ENCODE data around the gene ITGB3BP. TPM values are rescaled to one million over a fixed set of nuclear protein-coding genes. Genes with fewer than 3 reads are reported as not detected.
"Not testable (repeated sequence)": the region's sequence is repeated elsewhere in the genome, so short reads cannot be mapped to it uniquely, and the experiment has no call there.

The ITGB3BP gene
- total RNA-seq, 1 donor from 2014 or later = 11.1 TPM

DNA sequence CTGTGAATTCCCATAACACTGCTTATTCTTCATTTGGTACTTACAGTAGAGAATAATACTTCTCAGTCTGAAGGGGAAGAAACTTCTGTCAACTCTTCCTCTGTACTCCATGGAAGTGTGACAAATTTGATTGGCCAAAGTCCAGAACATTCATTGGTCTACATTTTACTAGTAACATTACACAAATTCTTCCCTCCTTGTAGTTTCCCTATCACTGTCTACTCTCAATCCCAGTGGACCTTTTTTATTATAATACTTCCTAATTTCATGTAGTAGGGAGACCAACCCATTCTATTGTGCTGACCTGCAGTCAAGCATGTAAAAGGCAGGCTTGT is 80.9 kb downstream of the ITGB3BP start:
- DNase-seq (ENCODE audit: low spot score) = no peak
- intact Hi-C loops (cut with DNase I) = loop anchor here (5.0 kb wide), 1 partner anchor 115 kb away; no protein-coding TSS in a partner anchor

- DNase-seq (ENCODE audit: low spot score) = no peak
- intact Hi-C loops (cut with DNase I) = no loop called here
Measured at GRCh38 chr1:63435161-63435560, 87.9 kb downstream of the ITGB3BP start.

DNA sequence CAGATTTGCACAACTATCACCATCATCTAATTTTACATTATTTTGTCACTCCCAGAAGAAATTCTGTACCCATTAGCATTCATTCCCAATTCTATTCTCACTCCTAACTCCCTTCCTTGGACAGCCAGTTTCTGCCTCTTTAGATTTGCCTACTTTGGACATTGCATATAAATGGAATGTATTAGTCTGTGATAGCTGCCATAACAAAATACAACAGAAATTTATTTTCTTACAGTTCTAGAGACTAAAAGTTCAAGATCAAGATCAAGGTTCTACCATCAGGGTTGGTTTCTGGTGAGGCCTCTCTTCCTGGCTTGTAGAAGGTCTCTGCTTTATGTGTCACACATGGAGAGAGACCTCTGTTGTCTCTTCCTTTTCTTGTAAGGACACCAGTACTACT is 93.7 kb downstream of the ITGB3BP start:
- intact Hi-C loops (cut with DNase I) = no loop called here
- DNase-seq (ENCODE audit: low spot score) = no peak

DNA sequence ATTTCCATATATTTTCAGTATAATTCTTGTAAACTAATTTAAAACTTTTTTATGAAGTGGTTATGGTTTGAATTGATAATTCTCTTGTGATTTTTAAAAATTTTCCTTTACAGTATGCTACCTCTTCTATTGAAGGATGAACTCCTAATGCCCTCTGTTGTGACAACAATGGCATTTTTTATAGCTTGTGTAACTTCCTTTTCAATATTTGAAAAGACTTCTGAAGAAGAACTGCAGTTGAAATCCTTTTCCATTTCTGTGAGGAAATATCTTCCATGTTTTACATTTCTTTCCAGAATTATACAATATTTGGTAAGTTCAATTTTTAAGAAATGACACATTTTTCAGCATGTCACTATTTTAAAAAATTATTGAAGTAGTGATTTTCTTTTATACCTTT is 94.2 kb downstream of the ITGB3BP start:
- no peak for DNase-seq (ENCODE audit: low spot score)
- intact Hi-C loops (cut with DNase I) = no loop called here

GRCh38 chr1:63423649-63424048 is 99.4 kb downstream of the ITGB3BP start:
- no peak for DNase-seq (ENCODE audit: low spot score)
- intact Hi-C loops (cut with DNase I) = no loop called here

- intact Hi-C loops (cut with DNase I); DNase-seq (ENCODE audit: low spot score): not testable (repeated sequence)
Measured at GRCh38 chr1:63420746-63421145, 102.3 kb downstream of the ITGB3BP start.

GRCh38 chr1:63418101-63418500 is 104.9 kb downstream of the ITGB3BP start:
- intact Hi-C loops (cut with DNase I) = no loop called here
- no peak for DNase-seq (ENCODE audit: low spot score)

DNA sequence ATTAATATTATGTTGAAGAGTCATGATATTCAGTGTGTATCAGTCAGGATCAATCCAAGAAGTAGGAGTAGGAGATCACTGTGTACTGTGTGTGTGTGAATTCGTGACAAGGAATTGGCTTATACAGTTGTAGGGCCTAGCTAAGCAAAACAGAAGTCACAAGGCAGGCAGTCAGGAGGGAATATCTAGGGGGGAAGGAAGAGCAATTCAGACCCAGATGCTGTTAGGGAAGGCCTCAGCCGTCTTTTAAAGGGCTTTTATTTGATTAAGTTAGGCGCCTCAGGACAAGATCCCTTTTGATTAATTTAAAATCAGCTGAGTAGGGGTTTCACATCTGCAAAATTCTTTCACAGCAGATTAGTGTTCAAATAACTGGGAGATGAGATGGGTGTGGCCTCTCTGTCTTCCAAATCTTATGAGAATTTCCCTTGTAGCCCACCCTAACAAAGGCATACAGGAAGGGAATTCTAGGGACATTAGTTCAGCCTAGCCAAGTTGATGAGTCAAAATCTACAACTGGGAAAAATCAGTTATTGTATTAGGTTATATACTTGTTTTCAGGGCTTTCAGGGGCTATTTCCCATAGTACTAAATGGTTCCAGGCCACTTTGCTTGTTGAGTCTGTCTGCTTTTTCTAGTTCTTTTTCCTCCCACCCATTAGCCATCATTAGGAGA is 108.2 kb downstream of the ITGB3BP start:
- intact Hi-C loops (cut with DNase I) = no loop called here
- no peak for DNase-seq (ENCODE audit: low spot score)

GRCh38 chr1:63413394-63413793 is 109.6 kb downstream of the ITGB3BP start:
- no peak for DNase-seq (ENCODE audit: low spot score)

GRCh38 chr1:63411066-63411465 is 112.0 kb downstream of the ITGB3BP start:
- intact Hi-C loops (cut with DNase I) = no loop called here
- DNase-seq (ENCODE audit: low spot score) = no peak

More at GRCh38 chr1:63413394-63413793, 109.6 kb downstream of the ITGB3BP start:
- intact Hi-C loops (cut with DNase I) = no loop called here

GRCh38 chr1:63408331-63408730 is 114.7 kb downstream of the ITGB3BP start:
- no peak for DNase-seq (ENCODE audit: low spot score)
- intact Hi-C loops (cut with DNase I) = no loop called here

- DNase-seq (ENCODE audit: low spot score) = no peak
- intact Hi-C loops (cut with DNase I) = no loop called here
Measured at GRCh38 chr1:63407002-63407401, 116.0 kb downstream of the ITGB3BP start.

DNA sequence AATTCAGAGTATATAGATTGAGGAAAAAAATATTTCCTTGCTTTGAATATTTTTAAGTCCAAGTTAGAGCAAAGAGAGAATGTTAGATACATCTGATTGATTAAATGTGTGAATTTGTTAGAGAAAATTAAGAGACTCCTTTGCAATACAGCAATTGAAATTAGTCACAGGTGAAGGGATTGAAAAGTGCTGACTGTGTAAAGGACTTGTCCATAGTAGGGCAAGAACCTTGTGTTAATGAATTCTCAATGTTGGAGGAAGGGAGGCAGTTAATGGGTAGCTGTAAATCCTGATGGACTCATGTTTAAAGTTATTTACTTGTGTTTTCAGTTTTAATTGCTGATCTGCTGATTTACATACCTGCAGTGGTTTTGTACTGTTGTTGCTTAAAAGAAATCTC is 117.0 kb downstream of the ITGB3BP start:
- intact Hi-C loops (cut with DNase I) = no loop called here
- DNase-seq (ENCODE audit: low spot score) = no peak

DNA sequence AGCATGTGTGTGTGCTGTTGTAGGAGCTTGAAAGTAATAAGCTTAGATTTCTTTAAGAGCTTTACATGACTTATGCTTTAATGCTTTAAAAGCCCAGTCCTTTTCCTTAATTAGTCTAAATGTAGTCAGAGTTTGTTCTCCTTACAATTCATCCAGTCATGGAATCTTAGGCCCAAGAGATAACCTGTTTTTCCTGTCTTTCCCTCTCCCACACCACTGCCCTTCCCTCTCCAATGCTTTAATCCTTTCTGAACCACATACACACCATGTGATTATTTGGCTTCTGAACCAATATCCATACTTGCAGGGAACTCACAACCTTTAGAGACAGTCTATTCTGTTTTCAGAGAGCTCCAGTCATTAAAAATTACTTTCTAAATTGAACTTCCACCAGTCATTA is 118.0 kb downstream of the ITGB3BP start:
- no peak for DNase-seq (ENCODE audit: low spot score)
- intact Hi-C loops (cut with DNase I) = no loop called here

DNA sequence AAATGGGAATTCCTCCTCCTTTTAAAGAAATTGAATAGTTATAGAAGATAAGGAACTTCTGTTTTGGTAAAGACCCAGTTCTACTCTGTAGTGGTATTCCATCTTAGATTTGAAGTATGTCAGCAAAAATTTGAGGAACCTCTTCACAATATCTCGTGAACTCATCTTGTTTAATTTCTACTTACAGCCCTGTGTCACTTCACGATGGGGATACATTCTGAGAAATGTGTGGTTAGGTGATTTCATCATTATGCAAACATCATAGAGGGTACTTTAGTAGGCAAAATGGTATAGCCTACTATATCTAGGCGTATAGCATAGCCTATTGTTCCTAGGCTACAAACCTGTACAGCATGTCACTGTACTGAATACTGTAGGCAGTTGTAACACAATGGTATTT is 119.6 kb downstream of the ITGB3BP start:
- intact Hi-C loops (cut with DNase I) = no loop called here

DNA sequence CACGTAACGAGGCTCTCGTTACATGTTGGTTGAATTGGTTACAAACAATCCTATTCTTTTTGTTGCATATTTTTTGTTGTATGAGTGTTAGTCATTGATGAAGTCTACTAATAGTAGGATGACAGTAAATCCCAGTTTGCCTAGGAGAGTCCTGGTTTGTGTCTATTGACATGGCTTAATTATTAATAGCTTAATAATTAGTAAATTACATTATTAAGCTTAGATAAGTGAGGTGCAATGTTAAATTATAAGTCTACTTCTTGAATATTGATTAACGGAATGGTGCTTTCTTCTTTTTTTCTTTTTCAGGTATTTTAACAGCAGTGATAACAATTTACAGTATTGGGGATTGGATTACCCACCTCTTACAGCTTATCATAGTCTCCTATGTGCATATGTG is 121.1 kb downstream of the ITGB3BP start:
- DNase-seq (ENCODE audit: low spot score) = no peak

More for the DNA sequence above, 119.6 kb downstream of the ITGB3BP start:
- no peak for DNase-seq (ENCODE audit: low spot score)

More for the DNA sequence above, 121.1 kb downstream of the ITGB3BP start:
- intact Hi-C loops (cut with DNase I) = no loop called here

Other genes starting within 250 kb of the ITGB3BP start
- gene FOXD3, start 200.7 kb downstream of the ITGB3BP start, total RNA-seq = 0.30 TPM
- gene ALG6, start 155.6 kb downstream of the ITGB3BP start, total RNA-seq = 3.4 TPM
- gene EFCAB7, start 300 bp upstream of the ITGB3BP start, total RNA-seq = 4.5 TPM
- gene PGM1, start 70.2 kb upstream of the ITGB3BP start, total RNA-seq = 199 TPM